H9 (cell line): ENCODE data around the gene SLC1A5. TPM values are rescaled to one million over a fixed set of nuclear protein-coding genes. Genes with fewer than 3 reads are reported as not detected.

Experiments used
- DNase-seq: peaks from one replicate; pipeline ENCODE4 v3.0.0-alpha.2; 2017
- H2AFZ ChIP-seq: one replicate; pipeline ENCODE4 v1.6.1; 2013; ENCODE audit warnings: mild to moderate bottlenecking, low read length, control low read depth, moderate library complexity
- H2AK5ac ChIP-seq: 2 replicates; pipeline ENCODE4 v1.6.1; 2013; ENCODE audit warnings: low read length, control low read depth, mixed read lengths; ENCODE audit not compliant: insufficient read length
- H2BK120ac ChIP-seq: one replicate; pipeline ENCODE4 v1.6.1; 2013; ENCODE audit warnings: low read depth, mild to moderate bottlenecking, low read length, control low read depth, inconsistent platforms; ENCODE audit not compliant: poor library complexity, severe bottlenecking
- H2BK12ac ChIP-seq: 2 replicates; pipeline ENCODE4 v1.6.1; 2013; ENCODE audit warnings: low read length, control low read depth, mixed read lengths, low read depth; ENCODE audit not compliant: insufficient read length
- H2BK15ac ChIP-seq: 2 replicates; pipeline ENCODE4 v1.6.1; 2013; ENCODE audit warnings: low read depth, low read length, control low read depth
- H2BK20ac ChIP-seq: one replicate; pipeline ENCODE4 v1.6.1; 2013; ENCODE audit warnings: low read depth, mild to moderate bottlenecking, low read length, control low read depth, inconsistent platforms; ENCODE audit not compliant: poor library complexity, severe bottlenecking
- H2BK5ac ChIP-seq: 2 replicates; pipeline ENCODE4 v1.6.1; 2013; ENCODE audit warnings: low read length, control low read depth, mixed read lengths; ENCODE audit not compliant: insufficient read length
- H3K14ac ChIP-seq: 2 replicates; pipeline ENCODE4 v1.6.1; 2013; ENCODE audit warnings: low read length, control low read depth; ENCODE audit not compliant: insufficient read depth
- H3K18ac ChIP-seq: 2 replicates; pipeline ENCODE4 v1.6.1; 2013; ENCODE audit warnings: low read depth, mild to moderate bottlenecking, mixed read lengths, low read length, control low read depth; ENCODE audit not compliant: insufficient read length
- H3K23ac ChIP-seq: 2 replicates; pipeline ENCODE4 v1.6.1; 2013; ENCODE audit warnings: low read length, control low read depth, mixed read lengths, low read depth; ENCODE audit not compliant: insufficient read length
- H3K23me2 ChIP-seq: 2 replicates; pipeline ENCODE4 v1.6.1; 2013; ENCODE audit warnings: low read depth, mild to moderate bottlenecking, mixed read lengths, low read length, control low read depth; ENCODE audit not compliant: insufficient read length, poor library complexity, severe bottlenecking
- H3K27ac ChIP-seq: 2 replicates; pipeline ENCODE4 v1.5.1; 2013; ENCODE audit warnings: low read length, control low read depth, mixed read lengths, low read depth; ENCODE audit not compliant: insufficient read length
- H3K27me3 ChIP-seq: 2 replicates; pipeline ENCODE4 v1.6.1; 2013; ENCODE audit warnings: low read length, control low read depth, inconsistent platforms; ENCODE audit not compliant: insufficient read depth
- H3K4ac ChIP-seq: 2 replicates; pipeline ENCODE4 v1.6.1; 2013; ENCODE audit warnings: low read depth, mild to moderate bottlenecking, control low read depth, inconsistent platforms, low read length, moderate library complexity
- H3K4me1 ChIP-seq: 2 replicates; pipeline ENCODE4 v1.6.1; 2013; ENCODE audit warnings: low read length, control low read depth, inconsistent platforms; ENCODE audit not compliant: insufficient read depth
- H3K4me2 ChIP-seq: 2 replicates; pipeline ENCODE4 v1.6.1; 2013; ENCODE audit warnings: low read length, control low read depth, mixed read lengths; ENCODE audit not compliant: insufficient read length, insufficient read depth
- H3K56ac ChIP-seq: 2 replicates; pipeline ENCODE4 v1.6.1; 2013; ENCODE audit warnings: low read depth, mild to moderate bottlenecking, mixed read lengths, low read length, control low read depth; ENCODE audit not compliant: insufficient read length
- H3K79me1 ChIP-seq: 2 replicates; pipeline ENCODE4 v1.6.1; 2013; ENCODE audit warnings: low read depth, mild to moderate bottlenecking, moderate library complexity, low read length, control low read depth, inconsistent platforms; ENCODE audit not compliant: insufficient read depth, poor library complexity, severe bottlenecking
- H3K79me2 ChIP-seq: 2 replicates; pipeline ENCODE4 v1.6.1; 2013; ENCODE audit warnings: low read length, control low read depth, inconsistent platforms; ENCODE audit not compliant: insufficient read depth
- H3K9ac ChIP-seq: 2 replicates; pipeline ENCODE4 v1.6.1; 2013; ENCODE audit warnings: low read length, control low read depth, mixed read lengths; ENCODE audit not compliant: insufficient read length; ENCODE audit errors: extremely low read depth
- H3K9me3 ChIP-seq: one replicate; pipeline ENCODE4 v1.6.1; 2013; ENCODE audit warnings: low read depth, low read length, inconsistent platforms; ENCODE audit not compliant: control insufficient read depth
- H3T11ph ChIP-seq: one replicate; pipeline ENCODE4 v1.6.1; 2013; ENCODE audit warnings: mild to moderate bottlenecking, low read length, control low read depth, inconsistent platforms
- H4K20me1 ChIP-seq: one replicate; pipeline ENCODE4 v1.6.1; 2013; ENCODE audit not compliant: control insufficient read depth, insufficient read length, insufficient read depth
- H4K5ac ChIP-seq: 2 replicates; pipeline ENCODE4 v1.6.1; 2013; ENCODE audit warnings: low read depth, mild to moderate bottlenecking, mixed read lengths, low read length, control low read depth; ENCODE audit not compliant: insufficient read length
- H4K8ac ChIP-seq: replicated peaks from 2 replicates; pipeline ENCODE4 v1.6.1; 2013; ENCODE audit warnings: low read length, control low read depth, mixed read lengths, low read depth; ENCODE audit not compliant: insufficient read length
- H4K91ac ChIP-seq: 2 replicates; pipeline ENCODE4 v1.6.1; 2013; ENCODE audit warnings: low read depth, mild to moderate bottlenecking, moderate library complexity, mixed read lengths, low read length, control low read depth; ENCODE audit not compliant: insufficient read length
- H3K27ac Mint-ChIP-seq, 3 experiments: 2 replicates in 2 of 3; 3 replicates in 1 of 3; pipeline ENCODE4 v1.8.0; 2020 to 2021; ENCODE audit warnings: mixed read lengths in 3 of 3, mild to moderate bottlenecking in 1 of 3, moderate library complexity in 1 of 3
- H3K27me3 Mint-ChIP-seq: 2 replicates; pipeline ENCODE4 v1.8.0; 2021; ENCODE audit warnings: low read depth, mild to moderate bottlenecking, moderate library complexity, mixed read lengths
- H3K36me3 Mint-ChIP-seq, 3 experiments: 2 replicates in 2 of 3; 3 replicates in 1 of 3; pipeline ENCODE4 v1.8.0; 2020 to 2021; ENCODE audit warnings: low read depth in 3 of 3, mixed read lengths in 3 of 3; ENCODE audit not compliant: insufficient read depth in 1 of 3
- H3K4me1 Mint-ChIP-seq, 2 experiments: 2 replicates each; pipeline ENCODE4 v1.8.0; 2020; ENCODE audit warnings: mixed read lengths in 2 of 2
- H3K4me3 Mint-ChIP-seq, 2 experiments: 2 replicates in 1 of 2; 3 replicates in 1 of 2; pipeline ENCODE4 v1.8.0; 2020 to 2021; ENCODE audit warnings: mild to moderate bottlenecking in 2 of 2, mixed read lengths in 2 of 2, moderate library complexity in 1 of 2
- H3K9me3 Mint-ChIP-seq, 2 experiments: 2 replicates in 1 of 2; 3 replicates in 1 of 2; pipeline ENCODE4 v1.8.0; 2020; ENCODE audit warnings: mild to moderate bottlenecking in 2 of 2, mixed read lengths in 2 of 2, moderate library complexity in 1 of 2
- WGBS: extraction: QIAGEN DNeasy Blood & Tissue Kit; methylation state at CpG from one replicate; pipeline ENCODE4 v1.1.7; 2013; ENCODE audit warnings: missing lambda C conversion rate, low lambda C conversion rate, mixed read lengths; ENCODE audit not compliant: insufficient read length; ENCODE audit errors: extremely low coverage; 5-methylcytosine and 5-hydroxymethylcytosine counted together
- total RNA-seq: library from RNA; stranded (reverse); gene quantifications from 2 replicates; pipeline ENCODE4 v1.2.1, GENCODE V29; 2021
- TF ChIP-seq, protein P1 (sequence below): fragments of 200-600 bp; sonication (generic); conservative IDR thresholded peaks from 3 replicates; pipeline ENCODE4 v1.8.0; 2021; ENCODE audit warnings: antibody characterized with exemption, mild to moderate bottlenecking

Gene SLC1A5
- total RNA-seq, 1 experiment from 2014 or later, result 258 TPM

DNA sequence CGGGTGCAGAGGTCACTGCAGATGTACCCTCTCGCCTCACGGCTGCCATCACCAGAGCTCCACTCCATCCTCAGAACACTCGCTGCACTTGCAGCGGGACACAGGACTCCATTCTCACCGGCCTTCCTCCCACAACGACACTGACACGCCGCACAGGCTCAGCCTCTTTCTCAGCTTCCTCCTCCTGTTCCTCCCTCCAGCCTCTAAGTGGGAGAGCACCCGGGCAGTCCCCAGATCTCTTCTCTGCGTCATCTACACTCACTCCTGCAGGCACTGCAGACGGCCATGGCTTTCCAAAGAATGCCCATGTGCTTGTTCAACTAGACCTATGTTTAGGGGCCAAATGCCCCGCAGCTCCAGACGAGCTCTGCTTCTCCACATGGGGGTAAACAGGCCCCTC lies 56.8 kb downstream of the SLC1A5 start:
- no peak overlapping the region for H2BK12ac ChIP-seq
- no peak overlapping the region for H2BK120ac ChIP-seq
- H2AFZ ChIP-seq, result no peak overlapping the region
- DNase-seq, result no peak
- H4K5ac ChIP-seq, result no peak overlapping the region
- H3K79me2 ChIP-seq, result no peaks in the 10 kb centered on the region; the same call in 1 of the 2 replicates
- H4K20me1 ChIP-seq, result peaks cover 4% of the 10 kb centered on the region
- Mint-ChIP-seq H3K27me3 (no peaks in the 10 kb centered on the region; the same call in 1 of the 2 replicates), H3K4me1 (peaks cover 8 to 17% of the 10 kb centered on the region in 2 experiments), H3K4me3 (no peak overlapping the region), H3K9me3 (no peaks in the 10 kb centered on the region), H3K36me3 (peaks cover 41 to 83% (median 80%) of the 10 kb centered on the region in 3 experiments), H3K27ac (peak overlapping the region; percentile 56 to 87 (median 84); a peak in 6 of 7 replicates)
- TF ChIP-seq, protein P1, sequence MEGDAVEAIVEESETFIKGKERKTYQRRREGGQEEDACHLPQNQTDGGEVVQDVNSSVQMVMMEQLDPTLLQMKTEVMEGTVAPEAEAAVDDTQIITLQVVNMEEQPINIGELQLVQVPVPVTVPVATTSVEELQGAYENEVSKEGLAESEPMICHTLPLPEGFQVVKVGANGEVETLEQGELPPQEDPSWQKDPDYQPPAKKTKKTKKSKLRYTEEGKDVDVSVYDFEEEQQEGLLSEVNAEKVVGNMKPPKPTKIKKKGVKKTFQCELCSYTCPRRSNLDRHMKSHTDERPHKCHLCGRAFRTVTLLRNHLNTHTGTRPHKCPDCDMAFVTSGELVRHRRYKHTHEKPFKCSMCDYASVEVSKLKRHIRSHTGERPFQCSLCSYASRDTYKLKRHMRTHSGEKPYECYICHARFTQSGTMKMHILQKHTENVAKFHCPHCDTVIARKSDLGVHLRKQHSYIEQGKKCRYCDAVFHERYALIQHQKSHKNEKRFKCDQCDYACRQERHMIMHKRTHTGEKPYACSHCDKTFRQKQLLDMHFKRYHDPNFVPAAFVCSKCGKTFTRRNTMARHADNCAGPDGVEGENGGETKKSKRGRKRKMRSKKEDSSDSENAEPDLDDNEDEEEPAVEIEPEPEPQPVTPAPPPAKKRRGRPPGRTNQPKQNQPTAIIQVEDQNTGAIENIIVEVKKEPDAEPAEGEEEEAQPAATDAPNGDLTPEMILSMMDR, result no peak
- H3K23ac ChIP-seq, result no peak overlapping the region
- no peak overlapping the region for H2AK5ac ChIP-seq
- H4K8ac ChIP-seq, result no peak overlapping the region
- no peaks in the 10 kb centered on the region for H3K23me2 ChIP-seq
- no peak overlapping the region for H3K4ac ChIP-seq
- H3K9ac ChIP-seq, result no peak overlapping the region
- no peak overlapping the region for H2BK20ac ChIP-seq
- no peak overlapping the region for H3T11ph ChIP-seq
- no CpG with 5 or more reads among the region's 14 CpGs for WGBS
- no peak overlapping the region for H2BK15ac ChIP-seq
- H3K56ac ChIP-seq, result no peak overlapping the region
- H3K27me3 ChIP-seq, result no peaks in the 10 kb centered on the region
- no peaks in the 10 kb centered on the region for H3K9me3 ChIP-seq
- no peak overlapping the region for H3K4me2 ChIP-seq
- H3K79me1 ChIP-seq, result no peaks in the 10 kb centered on the region
- no peaks in the 10 kb centered on the region for H3K4me1 ChIP-seq
- H2BK5ac ChIP-seq, result no peak overlapping the region
- H3K14ac ChIP-seq, result no peak overlapping the region
- H3K18ac ChIP-seq, result no peak overlapping the region
- H3K27ac ChIP-seq, result no peak overlapping the region
- H4K91ac ChIP-seq, result no peak overlapping the region
